HL-60 (cell line): Measurements from ENCODE around the gene RPL22.

Experiments used
- CTCF ChIP-seq: IDR thresholded peaks from one replicate; pipeline ENCODE4 v1.5.1; 2011; ENCODE audit warnings: low read length, control low read depth, inconsistent platforms; ENCODE audit not compliant: insufficient read depth
- POLR2AphosphoS5 ChIP-seq: IDR thresholded peaks from 2 replicates; pipeline ENCODE4 v1.6.1; 2012; ENCODE audit warnings: low read depth

- TF ChIP-seq CTCF (no peak), POLR2AphosphoS5 (no peak)
Measured at GRCh38 chr1:6177681-6178380, 21.6 kb downstream of the RPL22 start.
